HG03460 (cell line): Measurements from ENCODE around the gene SMIM43.
A peak's percentile ranks its signal among the peaks of the same experiment; 100 is the strongest.
"Not testable (repeated sequence)": the region's sequence is repeated elsewhere in the genome, so short reads cannot be mapped to it uniquely, and the experiment has no call there.

Source experiments
- ATAC-seq: cut with Tn5 transposase; IDR thresholded peaks from one replicate; pipeline ENCODE4 v1.9.1; 2021; ENCODE audit not compliant: unreplicated experiment

The SMIM43 gene

DNA sequence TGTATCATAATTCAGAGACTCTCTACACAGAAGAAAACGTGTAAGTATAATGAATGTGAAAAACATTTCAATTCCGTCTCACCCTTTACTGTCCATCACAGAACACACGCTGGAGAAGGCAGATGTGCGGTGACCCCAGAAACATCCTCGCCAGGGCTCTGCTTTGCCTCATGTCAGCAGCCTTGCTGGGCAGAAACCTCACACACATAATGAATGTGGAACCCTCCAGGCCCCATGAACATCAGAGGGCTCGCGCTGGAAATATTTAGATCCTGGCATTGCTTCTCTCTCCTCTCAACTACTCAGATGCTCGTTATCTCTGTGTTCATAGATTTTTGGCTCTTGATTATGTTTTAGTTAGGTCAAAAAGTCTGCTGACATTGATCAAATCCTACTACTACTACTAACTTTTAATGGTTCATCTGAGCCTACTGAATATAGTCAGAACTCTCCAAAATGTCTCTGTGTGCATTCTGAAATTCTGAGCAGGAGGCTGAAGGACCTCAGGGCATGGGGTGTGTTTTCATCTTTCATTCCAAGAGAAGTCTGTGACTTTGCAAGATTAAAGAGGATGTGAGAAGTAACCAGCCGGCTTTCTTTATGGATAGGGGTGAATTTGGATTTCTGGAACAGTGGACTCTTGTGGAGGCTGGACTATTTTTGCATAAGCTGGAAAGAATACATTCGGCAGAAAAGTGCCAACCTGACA, 27.0 kb downstream of the SMIM43 start:
- ATAC-seq: no peak

DNA sequence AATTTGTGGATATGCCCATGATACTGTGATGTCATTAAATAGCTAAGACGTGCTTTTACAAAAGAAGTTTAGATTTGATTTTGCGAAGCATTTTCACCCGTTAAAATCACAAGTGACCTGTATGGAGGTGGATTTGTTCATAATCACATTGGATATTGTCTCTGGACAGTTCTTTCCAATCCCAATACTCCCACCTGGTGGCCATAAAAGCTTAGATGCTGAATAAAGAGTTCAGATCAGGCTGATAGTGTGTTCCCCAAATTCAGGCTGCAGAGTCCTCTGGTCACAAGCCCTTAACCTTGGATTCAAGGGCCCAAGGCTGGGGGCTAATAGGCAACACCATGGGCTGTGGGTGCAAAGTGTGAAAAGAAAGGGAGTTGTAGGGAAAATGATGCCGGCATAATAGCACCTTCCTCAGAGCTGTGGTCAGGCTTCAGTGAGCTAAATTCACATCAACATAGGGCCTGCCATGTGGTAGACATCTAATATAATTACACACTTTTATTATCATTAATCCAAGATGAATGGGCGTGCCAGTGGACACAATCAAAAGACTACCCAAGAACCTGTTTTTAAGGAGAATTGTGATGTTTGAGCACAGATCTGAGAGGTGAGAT, 28.1 kb downstream of the SMIM43 start:
- no peak for ATAC-seq

DNA sequence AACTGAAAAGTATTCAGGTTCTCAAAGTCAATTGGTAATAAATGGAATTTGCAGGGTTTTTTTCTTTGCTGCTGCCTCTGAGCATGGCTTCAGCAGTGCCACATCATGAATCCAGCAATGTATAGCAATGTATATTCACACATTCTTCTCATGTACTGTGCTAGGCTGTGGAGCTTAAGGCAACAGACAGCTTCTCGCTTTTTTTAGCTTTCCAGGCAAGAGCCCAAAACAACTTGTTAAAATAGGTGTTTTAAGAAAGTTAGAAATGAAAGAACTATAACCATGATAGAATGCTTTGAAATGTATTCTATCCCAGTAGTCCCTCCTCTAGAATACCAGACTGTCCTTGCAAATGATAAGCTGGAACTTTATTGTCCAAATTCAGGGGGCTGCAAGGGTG, 30.4 kb downstream of the SMIM43 start:
- ATAC-seq: no peak

DNA sequence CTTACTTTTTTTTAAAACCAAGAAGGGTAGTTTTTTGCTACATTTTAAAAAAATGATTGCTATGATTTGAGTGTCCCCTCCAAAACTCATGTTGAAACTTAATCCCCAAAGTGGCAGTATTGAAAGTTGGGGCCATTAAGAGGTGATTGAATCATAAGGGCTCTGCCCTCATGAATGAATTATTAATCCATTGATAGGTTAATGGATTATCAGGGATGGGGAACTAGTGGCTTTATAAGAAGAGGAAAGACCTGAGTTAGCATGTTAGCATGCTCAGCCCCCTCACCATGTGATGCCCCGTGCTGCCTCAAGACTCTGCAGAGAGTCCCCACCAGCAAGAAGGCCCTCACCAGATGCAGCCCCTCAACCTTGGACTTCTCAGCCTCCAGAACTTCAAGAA, 31.0 kb downstream of the SMIM43 start:
- ATAC-seq: no peak

DNA sequence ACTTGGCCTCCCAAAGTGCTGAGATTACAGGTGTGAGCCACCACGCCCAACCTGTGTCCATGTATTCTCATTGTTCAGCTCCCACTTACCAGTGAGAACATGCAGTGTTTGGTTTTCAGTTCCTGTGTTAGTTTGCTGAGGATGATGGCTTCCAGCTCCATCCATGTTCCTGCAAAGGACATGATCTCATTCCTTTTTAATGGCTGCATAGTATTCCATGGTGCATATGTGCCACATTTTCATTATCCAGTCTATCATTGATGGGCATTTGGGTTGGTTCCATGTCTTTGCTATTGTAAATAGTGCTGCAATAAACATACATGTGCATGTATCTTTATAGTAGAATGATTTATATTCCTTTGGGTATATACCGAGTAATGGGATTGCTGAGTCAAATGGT, 35.2 kb downstream of the SMIM43 start:
- ATAC-seq: not testable (repeated sequence)

DNA sequence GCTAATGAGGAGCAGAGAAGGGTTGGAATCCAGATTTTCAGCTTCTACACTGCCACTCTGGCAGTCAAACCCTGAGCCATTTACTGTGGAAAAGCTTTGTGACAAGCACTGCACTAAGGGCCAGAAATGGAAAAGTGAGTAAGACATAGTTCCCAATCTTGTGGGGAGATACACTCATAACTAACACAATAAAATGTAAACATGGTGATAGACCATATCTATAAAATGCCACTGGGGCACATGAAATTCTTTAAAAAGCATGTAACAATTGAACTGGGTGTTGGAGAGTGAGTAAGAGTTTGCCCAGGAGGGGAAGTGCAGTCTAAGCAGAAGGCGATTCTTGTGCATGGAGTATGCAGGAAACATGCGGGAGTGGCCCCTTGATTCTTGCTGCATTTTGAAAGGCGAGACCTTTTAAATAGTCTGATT, 36.2 kb downstream of the SMIM43 start:
- no peak for ATAC-seq

DNA sequence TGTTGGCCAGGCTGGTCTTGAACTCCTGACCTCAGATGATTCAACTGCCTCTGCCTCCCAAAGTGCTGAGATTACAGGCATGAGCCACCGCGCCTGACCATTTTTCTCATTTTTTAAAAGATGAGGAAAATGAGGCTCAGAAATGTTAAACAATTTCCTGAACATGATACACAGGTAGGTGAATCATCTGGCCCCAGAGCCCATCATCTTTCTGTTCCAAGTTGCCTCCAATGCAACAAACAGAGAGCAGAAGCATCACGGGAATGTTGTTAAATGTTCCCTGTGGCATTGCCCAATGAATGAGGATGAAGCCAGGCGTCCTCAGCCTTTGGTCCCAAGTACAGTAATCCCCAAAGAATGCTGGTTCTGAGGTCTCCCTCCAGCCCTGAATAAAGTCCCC, 36.9 kb downstream of the SMIM43 start:
- no peak for ATAC-seq

DNA sequence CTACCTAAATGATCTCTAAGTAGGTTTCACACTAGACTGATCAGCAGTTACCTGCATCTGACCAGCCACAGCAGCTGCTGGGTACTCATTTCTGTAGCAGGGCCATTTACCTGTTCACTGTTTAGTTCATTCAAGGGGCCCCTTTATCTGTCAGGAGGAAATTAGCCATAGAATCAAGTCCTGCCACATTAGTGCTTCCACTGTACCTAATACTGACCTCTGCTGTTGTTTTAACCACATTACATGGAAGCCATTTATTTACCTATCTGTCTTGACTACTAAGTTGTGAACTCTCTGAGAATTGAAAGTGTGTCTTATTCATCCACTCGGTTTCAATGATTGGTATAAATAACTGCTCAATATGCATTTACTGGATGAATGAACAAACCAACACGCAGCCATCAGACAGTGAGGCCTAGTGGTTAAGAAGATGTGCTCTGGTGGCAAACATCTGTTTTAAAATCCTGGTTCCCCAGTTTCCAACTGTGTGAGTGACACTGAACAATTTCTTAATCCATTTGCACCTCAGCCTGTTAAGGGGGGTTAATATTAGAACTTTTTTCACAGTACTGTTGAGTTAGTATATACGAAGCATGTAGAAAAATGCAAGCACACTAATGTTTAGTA, 38.2 kb downstream of the SMIM43 start:
- peak; percentile 96 for ATAC-seq

DNA sequence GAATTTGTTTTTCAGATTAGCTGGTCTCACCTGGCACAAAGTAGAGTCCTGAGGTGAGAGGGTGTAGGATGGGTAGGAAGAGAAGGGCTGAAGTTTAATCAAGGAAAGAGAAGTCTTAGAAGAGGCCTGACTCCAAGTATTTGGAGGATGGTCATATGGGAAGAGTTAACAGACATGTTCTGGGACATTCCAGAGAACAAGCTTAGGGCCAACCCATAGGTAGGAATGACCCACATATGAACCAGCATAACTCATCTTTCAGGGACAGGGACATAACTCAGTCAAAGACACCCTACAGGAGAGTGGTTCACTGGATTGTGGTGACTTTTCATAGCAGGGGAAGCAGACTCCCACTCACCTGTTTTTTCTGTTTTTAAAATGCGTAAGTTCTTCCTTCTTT, 40.3 kb downstream of the SMIM43 start:
- ATAC-seq: no peak

DNA sequence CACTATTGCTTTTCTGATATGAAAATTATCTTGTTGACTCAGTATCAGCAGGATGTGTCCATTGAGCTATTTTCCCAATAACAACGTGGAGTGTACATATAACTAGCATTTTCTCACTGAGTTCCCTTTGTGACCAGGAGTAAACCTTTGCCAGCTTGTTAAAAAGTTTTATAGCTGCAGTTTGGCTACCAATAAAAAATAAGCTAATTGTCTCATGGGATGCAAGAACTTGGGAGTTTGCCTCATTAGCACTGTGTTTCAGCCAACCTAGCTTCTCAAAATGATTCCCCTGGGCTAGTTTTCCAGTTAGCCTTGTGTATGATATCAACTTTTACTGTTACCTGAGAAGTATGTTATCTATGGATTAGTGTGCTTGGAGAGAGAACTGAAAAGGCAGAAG, 43.3 kb downstream of the SMIM43 start:
- ATAC-seq: no peak

DNA sequence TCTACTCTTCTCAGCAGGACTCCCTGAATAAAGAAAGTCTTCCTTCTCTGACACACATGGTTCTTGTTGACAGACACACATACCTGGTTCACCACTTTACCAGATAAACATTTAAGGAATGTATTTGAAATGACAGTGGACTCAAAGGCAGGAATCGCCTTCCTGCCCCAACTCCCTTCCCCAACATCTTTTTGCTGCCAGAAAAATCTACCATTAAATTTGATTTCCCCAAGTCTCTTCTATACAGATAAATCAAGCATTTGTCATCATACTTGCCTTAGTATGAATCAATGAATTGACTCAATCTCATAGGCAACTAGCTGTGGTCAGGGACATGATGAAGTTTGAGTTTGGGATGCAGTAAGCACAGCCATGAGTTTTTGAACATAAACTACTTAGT, 44.9 kb downstream of the SMIM43 start:
- no peak for ATAC-seq

DNA sequence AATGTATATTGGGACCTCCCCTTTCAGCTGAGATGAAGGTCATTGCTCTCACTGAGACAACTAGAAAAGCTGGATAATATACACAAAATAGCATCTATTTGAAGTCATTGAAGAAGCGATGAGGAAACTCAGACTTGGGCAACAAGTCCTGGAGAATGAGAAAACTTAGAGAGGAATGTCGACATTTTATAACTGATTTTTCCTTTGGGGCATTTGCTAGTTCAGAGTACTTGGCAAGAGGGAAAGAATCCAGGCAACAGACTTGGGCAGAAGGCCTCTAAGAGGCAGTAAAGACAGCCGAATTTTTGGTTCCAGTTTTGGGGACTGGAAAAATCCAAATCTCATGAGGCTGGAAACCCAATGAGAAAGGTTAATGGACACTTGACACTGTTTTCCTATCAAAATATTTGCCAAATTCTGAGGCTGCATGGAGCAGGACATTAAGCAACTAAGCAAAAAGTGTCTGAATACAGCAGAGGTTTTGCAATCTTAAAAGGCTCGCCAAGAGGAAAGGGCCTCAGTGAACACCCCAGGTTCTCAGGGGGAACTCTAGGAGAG, 47.2 kb downstream of the SMIM43 start:
- no peak for ATAC-seq

DNA sequence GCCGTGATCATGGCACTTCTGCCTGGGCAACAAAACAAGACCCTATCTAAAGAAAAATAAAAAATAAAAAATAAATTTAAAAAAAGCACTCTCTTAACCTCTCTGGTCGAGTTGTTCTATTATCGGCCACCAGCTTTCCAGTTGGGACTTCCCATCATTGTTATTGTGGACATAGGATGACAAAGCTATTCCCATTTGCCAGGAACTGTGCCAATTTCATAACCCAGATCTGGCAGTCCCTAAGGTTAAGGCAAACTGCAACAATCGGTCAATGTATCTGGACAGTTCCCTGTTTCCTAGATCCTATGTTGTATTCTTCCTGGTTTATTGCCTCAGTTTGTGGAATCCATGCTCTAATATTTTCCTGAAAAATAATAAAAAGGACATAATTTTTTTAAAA, 50.4 kb downstream of the SMIM43 start:
- ATAC-seq: no peak

DNA sequence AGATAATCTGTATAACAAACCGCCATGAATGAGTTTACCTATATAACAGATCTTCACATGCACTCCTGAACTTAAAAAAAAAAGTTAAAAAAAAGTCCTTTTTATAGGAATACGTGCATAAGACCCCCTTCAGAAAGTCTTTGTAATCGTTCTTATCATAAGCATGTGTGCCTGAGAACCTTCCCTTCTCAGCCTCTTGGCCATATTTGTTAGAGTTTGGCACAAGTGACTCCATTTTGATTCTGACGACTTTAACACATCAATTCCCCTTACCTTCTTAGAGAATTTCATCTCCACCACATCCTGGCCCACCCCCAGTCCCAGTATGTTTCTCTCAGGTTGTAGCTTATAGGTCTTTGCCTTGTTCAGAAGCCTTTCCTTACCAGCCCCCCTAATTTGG, 52.2 kb downstream of the SMIM43 start:
- ATAC-seq: no peak

DNA sequence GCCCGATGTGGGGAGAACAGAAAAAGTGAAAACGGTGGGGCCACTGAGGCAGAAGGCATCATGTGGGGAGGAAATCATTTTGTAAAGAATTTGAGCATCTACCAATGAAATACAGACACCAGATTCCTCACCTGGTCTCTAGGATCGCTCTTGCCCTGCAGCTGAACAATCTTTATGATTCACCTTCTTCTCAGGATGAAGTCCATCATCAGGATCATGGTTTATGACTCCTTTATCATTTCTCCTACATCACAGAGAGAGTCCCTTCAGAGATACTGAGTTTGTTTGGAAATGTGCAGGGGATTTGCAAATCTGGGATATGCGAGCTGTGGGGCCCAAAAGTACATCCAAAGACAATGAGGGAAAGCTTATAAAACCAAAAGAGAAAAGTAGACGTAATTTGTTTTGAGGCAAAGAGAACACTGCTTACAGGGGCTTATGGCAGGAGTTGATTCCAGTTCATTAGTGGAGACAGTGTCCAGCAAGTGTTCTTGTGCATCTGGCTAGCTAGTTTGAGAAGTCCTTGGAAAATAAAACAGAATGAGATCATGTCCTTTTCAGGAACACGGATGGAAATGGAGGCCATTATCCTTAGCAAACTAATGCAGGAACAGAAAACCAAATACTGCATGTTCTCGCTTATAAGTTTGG, 52.8 kb downstream of the SMIM43 start:
- peak; percentile 7 for ATAC-seq

DNA sequence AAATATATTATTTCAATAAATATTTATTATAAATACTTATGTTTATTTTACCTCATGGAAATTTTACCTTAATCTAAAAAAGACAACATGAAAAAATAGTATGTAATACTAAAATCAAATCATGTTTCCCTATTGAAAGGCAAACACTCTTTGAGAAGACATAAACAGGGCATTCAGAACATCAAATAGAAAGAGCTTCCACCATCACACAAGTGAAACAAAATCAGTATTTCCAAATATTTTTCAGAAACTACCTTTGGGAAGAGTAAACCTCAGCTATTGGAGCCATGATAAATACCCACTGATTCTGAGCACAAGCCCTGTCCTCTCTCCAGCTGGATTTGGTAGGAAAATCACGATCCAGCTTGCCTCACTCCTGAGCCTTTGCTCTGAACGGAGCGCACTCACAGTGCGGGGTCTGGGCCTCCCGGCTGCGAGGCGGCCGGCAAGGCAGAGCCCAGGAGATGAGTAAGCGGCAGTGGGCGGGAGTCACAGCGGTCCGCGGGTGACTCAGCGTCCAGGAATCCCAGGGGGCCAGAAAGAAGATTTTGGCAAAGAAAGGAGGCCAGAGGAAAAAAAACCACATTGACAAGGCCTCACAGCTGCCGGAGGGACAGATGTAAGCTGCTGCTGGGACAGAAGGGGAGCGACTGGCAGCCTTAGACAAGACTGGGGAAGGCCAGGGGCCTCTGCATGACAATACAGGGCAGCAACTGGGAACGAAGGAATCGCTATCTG, 53.5 kb downstream of the SMIM43 start:
- peak; percentile 91 for ATAC-seq

DNA sequence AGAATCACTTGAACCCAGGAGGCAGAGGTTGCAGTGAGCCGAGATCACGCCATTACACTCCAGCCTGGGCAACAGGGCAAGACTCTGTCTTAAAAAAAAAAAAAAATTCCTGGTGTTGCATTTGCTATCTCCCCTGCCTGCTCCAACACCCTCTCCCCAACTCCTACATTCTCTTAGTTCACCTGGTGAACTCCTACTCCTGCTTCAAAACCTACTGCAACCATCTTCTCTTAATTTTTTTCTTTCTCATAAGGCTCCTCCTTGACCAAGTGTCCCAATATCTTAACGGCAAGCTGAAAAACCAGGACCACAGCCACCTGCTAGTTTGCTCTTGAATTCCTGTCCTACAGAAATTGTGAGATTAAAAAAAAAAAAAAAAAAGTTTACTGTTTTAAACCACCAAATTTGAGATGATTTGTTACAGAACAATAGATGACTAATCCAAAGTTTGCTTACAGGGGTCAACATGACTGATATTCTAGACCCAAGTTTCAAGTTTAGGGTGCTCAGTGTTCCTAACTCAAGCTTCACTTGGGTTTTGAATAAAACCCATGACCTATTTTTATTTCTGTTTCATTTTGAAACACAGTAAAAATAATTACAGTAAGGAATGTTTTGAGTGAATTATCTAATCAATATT, 55.1 kb downstream of the SMIM43 start:
- ATAC-seq: no peak
